K562 (cell line): ENCODE results near the gene CKLF. TPM values are rescaled to one million over a fixed set of nuclear protein-coding genes. Genes with fewer than 3 reads are reported as not detected.

ENCODE experiments used
- CREM ChIP-seq: IDR thresholded peaks from 2 replicates; pipeline ENCODE4 v1.6.1; 2014; ENCODE audit warnings: antibody characterized with exemption, low read depth
- CTBP1 ChIP-seq: fragments of 450-650 bp; IDR thresholded peaks from 2 replicates; pipeline ENCODE4 v1.6.1; 2016; ENCODE audit warnings: borderline replicate concordance
- DPF2 ChIP-seq: fragments of 450-650 bp; IDR thresholded peaks from 2 replicates; pipeline ENCODE4 v1.6.1; 2016
- ELF1 ChIP-seq: fragments of 200-800 bp; sonication (Bioruptor generic); IDR thresholded peaks from 2 replicates; pipeline ENCODE4 v1.6.1; 2016; ENCODE audit warnings: missing genetic modification characterization, missing compliant biosample characterization
- ELF2 ChIP-seq: fragments of 250-450 bp; sonication (Bioruptor Pico); IDR thresholded peaks from 2 replicates; pipeline ENCODE4 v1.5.0; 2021; ENCODE audit warnings: mild to moderate bottlenecking
- ESRRA ChIP-seq: fragments of 450-650 bp; IDR thresholded peaks from 2 replicates; pipeline ENCODE4 v1.6.1; 2014; ENCODE audit warnings: low read depth, mild to moderate bottlenecking, moderate library complexity, borderline replicate concordance
- ETV1 ChIP-seq: fragments of 450-650 bp; conservative IDR thresholded peaks from 2 replicates; pipeline ENCODE4 v1.6.1; 2016; ENCODE audit warnings: missing genetic modification characterization, control low read depth, low read depth, missing compliant biosample characterization
- ETV6 ChIP-seq, 3 experiments: fragments of 150-350 bp in 1 of 3; sonication (generic) in 1 of 3; formaldehyde crosslinking in 1 of 3; IDR thresholded peaks; 2 replicates each; pipeline versions ENCODE4 v1.6.1 to v1.8.0; 2014 to 2022; ENCODE audit warnings: borderline replicate concordance in 2 of 3, low read depth in 2 of 3, antibody characterized with exemption in 1 of 3, low read length in 1 of 3, mild to moderate bottlenecking in 1 of 3, missing genetic modification reagents in 1 of 3
- GATA2 ChIP-seq: sonication (generic); formaldehyde crosslinking; IDR thresholded peaks from 2 replicates; pipeline ENCODE4 v1.4.0; 2020; ENCODE audit warnings: mild to moderate bottlenecking, missing genetic modification reagents
- HDAC1 ChIP-seq, 2 experiments: fragments of 450-650 bp; IDR thresholded peaks; 2 replicates each; pipeline ENCODE4 v1.6.1; 2016 to 2017; ENCODE audit warnings: inconsistent platforms in 1 of 2, mild to moderate bottlenecking in 1 of 2, moderate library complexity in 1 of 2
- KDM1A ChIP-seq, 2 experiments: fragments of 450-650 bp; IDR thresholded peaks; 2 replicates each; pipeline ENCODE4 v1.6.1; 2016; ENCODE audit warnings: mild to moderate bottlenecking in 2 of 2
- MED1 ChIP-seq: sonication (generic); formaldehyde crosslinking; IDR thresholded peaks from 2 replicates; pipeline ENCODE4 v1.8.1; 2023; ENCODE audit warnings: missing genetic modification reagents, borderline replicate concordance
- MYC ChIP-seq, 2 experiments: fragments of 250-450 bp in 1 of 2; sonication (Bioruptor Pico) in 1 of 2; IDR thresholded peaks; 2 replicates each; pipeline versions ENCODE4 v1.5.1 to v1.6.1; 2012 to 2021; ENCODE audit warnings: low read depth in 2 of 2, borderline replicate concordance in 1 of 2, improper control_type of control experiment in 1 of 2, low read length in 1 of 2, mild to moderate bottlenecking in 1 of 2, moderate library complexity in 1 of 2
- RFX1 ChIP-seq: fragments of 450-650 bp; IDR thresholded peaks from 2 replicates; pipeline ENCODE4 v1.6.1; 2016; ENCODE audit warnings: mild to moderate bottlenecking, moderate library complexity
- RNF2 ChIP-seq: sonication (generic); IDR thresholded peaks from 2 replicates; pipeline ENCODE4 v1.6.1; 2016
- SMARCC2 ChIP-seq: fragments of 450-650 bp; IDR thresholded peaks from 2 replicates; pipeline ENCODE4 v1.6.1; 2017; ENCODE audit warnings: antibody characterized with exemption, moderate library complexity, mild to moderate bottlenecking, low read depth
- SMARCE1 ChIP-seq: fragments of 450-650 bp; IDR thresholded peaks from 2 replicates; pipeline ENCODE4 v1.7.1; 2016; ENCODE audit warnings: mild to moderate bottlenecking
- TAL1 ChIP-seq: fragments of 450-650 bp; IDR thresholded peaks from 2 replicates; pipeline ENCODE4 v1.6.1; 2016; ENCODE audit warnings: mild to moderate bottlenecking
- TCF3 ChIP-seq: sonication (generic); formaldehyde crosslinking; IDR thresholded peaks from 2 replicates; pipeline ENCODE4 v1.4.0; 2020; ENCODE audit warnings: mild to moderate bottlenecking, missing genetic modification reagents
- TEAD1 ChIP-seq, 2 experiments: fragments of 450-650 bp in 1 of 2; sonication (generic) in 1 of 2; formaldehyde crosslinking; IDR thresholded peaks; 2 replicates each; pipeline versions ENCODE4 v1.4.0 to v1.8.0; 2020 to 2022; ENCODE audit warnings: mild to moderate bottlenecking in 2 of 2, missing genetic modification reagents in 1 of 2
- ZNF263 ChIP-seq: sonication (generic); formaldehyde crosslinking; IDR thresholded peaks from 2 replicates; pipeline ENCODE4 v1.8.0; 2022; ENCODE audit warnings: mild to moderate bottlenecking, missing genetic modification reagents, borderline replicate concordance
- polyA plus RNA-seq, 8 experiments: library from polyadenylated mRNA; depleted of rRNA in 4 of 8; stranded (reverse) in 5 of 8; unstranded in 3 of 8; fragments of >200 nt; fragmentation: Nextera tagmentation in 2 of 8; fragmentation: Illumina TruSeq in 1 of 8; extraction: Ambion mirVana in 2 of 8; extraction: Trizol in 1 of 8; gene quantifications; 2 replicates each; pipeline versions ENCODE4 v1.2.1 to v1.2.3, GENCODE V29; 2011 to 2014; ENCODE audit warnings: inconsistent platforms in 1 of 8, missing spikeins in 1 of 8
- total RNA-seq, 7 experiments: library from RNA; depleted of rRNA in 6 of 7; stranded (reverse); fragments of >200 nt in 6 of 7; fragmentation: Illumina TruSeq in 2 of 7; extraction: Trizol in 2 of 7; gene quantifications; 2 replicates each; pipeline versions ENCODE4 v1.2.1 to v1.2.3, GENCODE V29; 2011 to 2021; ENCODE audit warnings: low replicate concordance in 1 of 7
- TF ChIP-seq, protein P1 (sequence below): fragments of 250-450 bp; sonication (Bioruptor Pico); IDR thresholded peaks from 2 replicates; pipeline ENCODE4 v1.8.0; 2021; ENCODE audit warnings: borderline replicate concordance, mild to moderate bottlenecking, moderate library complexity; ENCODE audit not compliant: poor library complexity, severe bottlenecking
- TF ChIP-seq, protein P2 (sequence below), 2 experiments: fragments of 450-650 bp; IDR thresholded peaks; 2 replicates each; pipeline ENCODE4 v1.6.1; 2016
- TF ChIP-seq, protein P3 (sequence below): fragments of 250-450 bp; sonication (Bioruptor Pico); IDR thresholded peaks from 2 replicates; pipeline ENCODE4 v1.4.0; 2020; ENCODE audit warnings: mild to moderate bottlenecking, moderate library complexity, borderline replicate concordance

CKLF gene
- total and polyA plus RNA-seq, 9 of the 15 experiments (the other 6 are each of a cell fraction or from before 2014, with no cell fraction given): 84.8 to 322 (median 118) TPM

DNA sequence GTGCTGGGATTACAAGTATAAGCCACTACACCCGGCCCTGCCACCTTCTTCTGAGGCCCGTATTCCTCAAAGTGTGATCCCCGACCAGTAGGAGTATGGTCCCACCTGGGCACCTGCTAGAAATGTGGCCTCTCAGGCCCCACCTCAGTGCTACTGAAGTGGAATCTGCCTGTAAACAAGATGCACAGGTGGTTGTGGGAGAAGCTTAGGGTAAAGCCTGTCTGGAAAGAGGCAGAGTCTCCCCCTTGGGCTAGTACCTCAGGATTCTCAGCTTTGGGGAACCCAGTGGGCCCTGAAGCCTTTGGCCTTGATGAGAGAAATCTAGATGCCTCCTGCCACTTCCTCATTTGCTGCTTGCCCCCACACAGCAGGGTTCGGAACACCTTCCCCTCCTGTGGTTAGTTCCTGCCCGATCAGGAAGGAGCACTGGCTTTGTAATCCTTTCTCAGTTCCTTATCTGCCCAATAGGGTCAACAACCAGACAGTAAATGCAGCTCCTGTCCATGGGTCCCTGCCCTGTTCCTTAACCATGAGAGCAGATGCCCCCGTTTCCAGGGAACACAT, 27.7 kb upstream of the CKLF start (continued):
- TF ChIP-seq CTBP1 (peak; percentile 86), RNF2 (peak; percentile 75; the same call in 1 of the 2 replicates), HDAC1 (IDR thresholded peaks at IDR 0.05) (peak in 1 of 2 experiments; percentile 77; a peak in 2 of 4 replicates), TCF3 (peak; percentile 94), ELF1 (tag) (peak; percentile 67; the same call in 1 of the 2 replicates), RFX1 (no peak), KDM1A (IDR thresholded peaks at IDR 0.05) (peak; percentile 65 to 77), ZNF263 (CRISPR knock-in tag) (peak; percentile 89), ESRRA (peak; percentile 79; the same call in 1 of the 2 replicates), ETV6 (IDR thresholded peaks at IDR 0.05; ENCODE audit: borderline replicate concordance in 1 of 2, low read depth in 2 of 2, low read length in 1 of 2) (peak; percentile 74 to 93; a peak in 3 of 4 replicates), ETV6 (CRISPR knock-in tag; IDR thresholded peaks at IDR 0.05; ENCODE audit: borderline replicate concordance) (no peak), TEAD1 (CRISPR knock-in tag; IDR thresholded peaks at IDR 0.05) (no peak), SMARCE1 (peak; percentile 83), ELF2 (CRISPR knock-in tag) (0 out of 2 replicates have a peak, but pooled peaks have one; percentile 22), DPF2 (peak; percentile 64; the same call in 1 of the 2 replicates), TAL1 (peak; percentile 72), MYC (IDR thresholded peaks at IDR 0.05; ENCODE audit: low read depth, low read length) (peak; percentile 41; the same call in 1 of the 2 replicates), MYC (CRISPR knock-in tag; IDR thresholded peaks at IDR 0.05; ENCODE audit: borderline replicate concordance, low read depth) (no peak), GATA2 (peak; percentile 39), SMARCC2 (peak; percentile 47; the same call in 1 of the 2 replicates), MED1 (CRISPR knock-in tag) (no peak), ETV1 (tag) (0 out of 2 replicates have a peak, but pooled peaks have one; percentile 38), CREM (peak; percentile 37; the same call in 1 of the 2 replicates)
- TF ChIP-seq, protein P1, sequence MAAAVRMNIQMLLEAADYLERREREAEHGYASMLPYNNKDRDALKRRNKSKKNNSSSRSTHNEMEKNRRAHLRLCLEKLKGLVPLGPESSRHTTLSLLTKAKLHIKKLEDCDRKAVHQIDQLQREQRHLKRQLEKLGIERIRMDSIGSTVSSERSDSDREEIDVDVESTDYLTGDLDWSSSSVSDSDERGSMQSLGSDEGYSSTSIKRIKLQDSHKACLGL (CRISPR knock-in tag): no peak
- TF ChIP-seq, protein P2, sequence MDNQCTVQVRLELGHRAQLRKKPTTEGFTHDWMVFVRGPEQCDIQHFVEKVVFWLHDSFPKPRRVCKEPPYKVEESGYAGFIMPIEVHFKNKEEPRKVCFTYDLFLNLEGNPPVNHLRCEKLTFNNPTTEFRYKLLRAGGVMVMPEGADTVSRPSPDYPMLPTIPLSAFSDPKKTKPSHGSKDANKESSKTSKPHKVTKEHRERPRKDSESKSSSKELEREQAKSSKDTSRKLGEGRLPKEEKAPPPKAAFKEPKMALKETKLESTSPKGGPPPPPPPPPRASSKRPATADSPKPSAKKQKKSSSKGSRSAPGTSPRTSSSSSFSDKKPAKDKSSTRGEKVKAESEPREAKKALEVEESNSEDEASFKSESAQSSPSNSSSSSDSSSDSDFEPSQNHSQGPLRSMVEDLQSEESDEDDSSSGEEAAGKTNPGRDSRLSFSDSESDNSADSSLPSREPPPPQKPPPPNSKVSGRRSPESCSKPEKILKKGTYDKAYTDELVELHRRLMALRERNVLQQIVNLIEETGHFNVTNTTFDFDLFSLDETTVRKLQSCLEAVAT (IDR thresholded peaks at IDR 0.05): peak in 1 of 2 experiments; percentile 56; a peak in 1 of 4 replicates
- TF ChIP-seq, protein P3, sequence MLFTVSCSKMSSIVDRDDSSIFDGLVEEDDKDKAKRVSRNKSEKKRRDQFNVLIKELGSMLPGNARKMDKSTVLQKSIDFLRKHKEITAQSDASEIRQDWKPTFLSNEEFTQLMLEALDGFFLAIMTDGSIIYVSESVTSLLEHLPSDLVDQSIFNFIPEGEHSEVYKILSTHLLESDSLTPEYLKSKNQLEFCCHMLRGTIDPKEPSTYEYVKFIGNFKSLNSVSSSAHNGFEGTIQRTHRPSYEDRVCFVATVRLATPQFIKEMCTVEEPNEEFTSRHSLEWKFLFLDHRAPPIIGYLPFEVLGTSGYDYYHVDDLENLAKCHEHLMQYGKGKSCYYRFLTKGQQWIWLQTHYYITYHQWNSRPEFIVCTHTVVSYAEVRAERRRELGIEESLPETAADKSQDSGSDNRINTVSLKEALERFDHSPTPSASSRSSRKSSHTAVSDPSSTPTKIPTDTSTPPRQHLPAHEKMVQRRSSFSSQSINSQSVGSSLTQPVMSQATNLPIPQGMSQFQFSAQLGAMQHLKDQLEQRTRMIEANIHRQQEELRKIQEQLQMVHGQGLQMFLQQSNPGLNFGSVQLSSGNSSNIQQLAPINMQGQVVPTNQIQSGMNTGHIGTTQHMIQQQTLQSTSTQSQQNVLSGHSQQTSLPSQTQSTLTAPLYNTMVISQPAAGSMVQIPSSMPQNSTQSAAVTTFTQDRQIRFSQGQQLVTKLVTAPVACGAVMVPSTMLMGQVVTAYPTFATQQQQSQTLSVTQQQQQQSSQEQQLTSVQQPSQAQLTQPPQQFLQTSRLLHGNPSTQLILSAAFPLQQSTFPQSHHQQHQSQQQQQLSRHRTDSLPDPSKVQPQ (CRISPR knock-in tag): 0 out of 2 replicates have a peak, but pooled peaks have one; percentile 6
